GM13976 (cell line): ENCODE measurements around the gene C5orf63.

ENCODE experiments used
- DNase-seq: peaks from one replicate; pipeline ENCODE4 v3.0.0; 2012; ENCODE audit warnings: low spot score
- in situ Hi-C: fragments of 300-500 bp; cut with MboI; formaldehyde crosslinking; loops from one replicate; pipeline ENCODE4 v1.12.0; 2022; ENCODE audit warnings: low sequenced_read_pairs, mixed read lengths, inconsistent platforms; ENCODE audit not compliant: unreplicated experiment
- TF ChIP-seq, protein P1 (sequence below): IDR thresholded peaks from 2 replicates; pipeline ENCODE4 v1.5.1; 2012; ENCODE audit warnings: borderline replicate concordance, mild to moderate bottlenecking; ENCODE audit not compliant: insufficient read depth; ENCODE audit errors: extremely low read depth, missing control alignments, control extremely low read depth

C5orf63 gene

DNA sequence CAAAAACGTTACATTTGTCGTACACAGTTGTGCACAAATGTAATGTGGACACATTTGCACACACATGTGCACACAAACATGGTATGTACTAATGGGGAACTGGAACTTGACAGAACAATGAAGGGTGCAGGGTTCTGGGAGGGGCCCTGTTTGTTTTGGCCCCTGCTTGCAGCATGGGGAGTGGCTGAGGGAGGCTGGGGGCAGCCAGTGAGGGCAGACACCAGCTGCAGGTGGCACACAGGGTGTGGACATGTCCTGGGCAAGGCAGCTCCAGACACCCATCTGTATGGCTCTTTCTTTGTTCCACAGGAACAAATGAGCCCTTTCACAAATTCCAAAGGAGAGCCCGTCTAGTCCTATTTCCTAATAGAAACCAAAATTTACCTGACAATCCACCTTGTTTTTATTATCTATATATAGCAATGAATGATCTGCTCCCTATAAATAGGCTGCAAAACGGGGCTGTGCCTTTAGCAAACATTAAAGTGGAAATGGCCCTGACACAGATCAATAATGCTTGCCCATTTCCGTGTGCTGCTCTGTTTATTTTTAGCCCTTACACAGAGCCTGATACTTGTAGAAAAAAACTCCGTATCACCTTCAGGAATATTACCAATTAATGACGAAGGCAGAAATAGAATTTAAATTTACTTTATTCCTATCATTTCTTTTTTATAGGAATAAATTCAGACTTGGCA, 69.4 kb downstream of the C5orf63 start:
- TF ChIP-seq, protein P1, sequence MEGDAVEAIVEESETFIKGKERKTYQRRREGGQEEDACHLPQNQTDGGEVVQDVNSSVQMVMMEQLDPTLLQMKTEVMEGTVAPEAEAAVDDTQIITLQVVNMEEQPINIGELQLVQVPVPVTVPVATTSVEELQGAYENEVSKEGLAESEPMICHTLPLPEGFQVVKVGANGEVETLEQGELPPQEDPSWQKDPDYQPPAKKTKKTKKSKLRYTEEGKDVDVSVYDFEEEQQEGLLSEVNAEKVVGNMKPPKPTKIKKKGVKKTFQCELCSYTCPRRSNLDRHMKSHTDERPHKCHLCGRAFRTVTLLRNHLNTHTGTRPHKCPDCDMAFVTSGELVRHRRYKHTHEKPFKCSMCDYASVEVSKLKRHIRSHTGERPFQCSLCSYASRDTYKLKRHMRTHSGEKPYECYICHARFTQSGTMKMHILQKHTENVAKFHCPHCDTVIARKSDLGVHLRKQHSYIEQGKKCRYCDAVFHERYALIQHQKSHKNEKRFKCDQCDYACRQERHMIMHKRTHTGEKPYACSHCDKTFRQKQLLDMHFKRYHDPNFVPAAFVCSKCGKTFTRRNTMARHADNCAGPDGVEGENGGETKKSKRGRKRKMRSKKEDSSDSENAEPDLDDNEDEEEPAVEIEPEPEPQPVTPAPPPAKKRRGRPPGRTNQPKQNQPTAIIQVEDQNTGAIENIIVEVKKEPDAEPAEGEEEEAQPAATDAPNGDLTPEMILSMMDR, result no peak
- no peak for DNase-seq
- in situ Hi-C loops, result no loop called here

DNA sequence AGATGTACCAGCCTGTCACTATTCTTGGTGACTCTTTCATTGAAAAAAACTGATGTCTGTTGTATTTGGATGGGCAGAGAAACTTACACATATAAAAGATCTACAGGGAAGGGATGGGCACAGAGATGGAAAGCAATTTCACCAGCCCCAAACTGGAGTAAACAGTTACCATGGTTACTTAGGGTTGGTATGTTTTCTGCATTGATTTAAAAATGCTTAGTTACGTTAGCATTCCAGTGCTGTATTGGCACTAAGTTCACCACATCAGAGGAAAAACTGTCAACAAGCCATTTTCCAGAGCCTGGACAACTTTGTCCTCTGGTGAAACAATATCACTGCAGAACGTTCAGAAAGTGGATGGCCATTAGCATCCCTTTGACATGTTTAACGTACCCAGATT, 70.9 kb downstream of the C5orf63 start:
- DNase-seq, result no peak
- TF ChIP-seq, protein P1, result no peak

DNA sequence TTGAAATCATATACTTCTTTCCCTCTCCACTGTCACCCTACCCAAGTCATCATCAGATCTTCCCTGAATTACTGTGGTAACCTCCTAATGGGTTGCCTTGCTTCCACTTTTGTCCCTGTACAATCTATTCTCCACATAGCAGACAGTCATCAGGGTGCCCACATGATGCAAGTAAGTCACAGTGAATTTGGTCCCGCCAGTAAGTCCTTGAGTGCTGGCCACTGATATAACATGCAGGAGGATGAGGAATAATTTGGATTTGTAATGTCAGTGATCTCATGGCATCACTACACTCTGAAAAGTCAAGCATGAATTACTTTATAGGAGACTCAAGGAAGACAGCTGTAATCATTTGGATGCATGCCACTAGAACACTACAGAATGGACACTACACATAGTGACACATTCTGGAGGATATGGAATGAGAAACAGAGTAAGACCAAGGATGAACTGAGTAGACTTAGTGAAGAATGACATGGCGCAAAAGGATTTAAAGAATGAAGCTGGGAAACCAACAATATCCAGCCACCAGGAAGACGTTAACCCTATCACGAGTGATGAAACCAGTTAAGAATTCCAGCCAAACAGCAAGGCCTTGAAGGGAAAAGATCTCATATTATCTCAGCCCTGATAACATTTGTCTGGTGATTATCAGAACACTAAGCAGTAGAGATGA, 71.5 kb downstream of the C5orf63 start:
- TF ChIP-seq, protein P1, result no peak
- in situ Hi-C loops, result no loop called here
- DNase-seq, result no peak

More for the DNA sequence above, 70.9 kb downstream of the C5orf63 start:
- in situ Hi-C loops, result no loop called here
